KMS-11 (cell line): Measurements from ENCODE around the gene ANO9.
A peak's percentile ranks its signal among the peaks of the same experiment; 100 is the strongest.

Source experiments
- H2AFZ ChIP-seq: fragments of 200-600 bp; sonication (generic); 2 replicates; pipeline ENCODE4 v1.6.1; 2016; ENCODE audit warnings: antibody characterized with exemption, mixed run types, low read depth
- H3K27ac ChIP-seq: fragments of 200-600 bp; sonication (generic); 2 replicates; pipeline ENCODE4 v1.6.1; 2016; ENCODE audit warnings: mild to moderate bottlenecking, mixed run types
- H3K27me3 ChIP-seq: fragments of 200-600 bp; sonication (generic); 2 replicates; pipeline ENCODE4 v1.6.1; 2017; ENCODE audit warnings: mild to moderate bottlenecking, low read depth, mixed run types, moderate library complexity; ENCODE audit not compliant: insufficient read depth
- H3K36me3 ChIP-seq: fragments of 200-600 bp; sonication (generic); 2 replicates; pipeline ENCODE4 v1.6.1; 2017; ENCODE audit warnings: mild to moderate bottlenecking, mixed run types; ENCODE audit not compliant: insufficient read depth
- H3K4me1 ChIP-seq: fragments of 200-600 bp; sonication (generic); 2 replicates; pipeline ENCODE4 v1.6.1; 2016; ENCODE audit warnings: mild to moderate bottlenecking, low read depth, mixed run types; ENCODE audit not compliant: poor library complexity, severe bottlenecking
- H3K4me2 ChIP-seq: fragments of 200-600 bp; sonication (generic); 2 replicates; pipeline ENCODE4 v1.7.0; 2016; ENCODE audit warnings: mild to moderate bottlenecking, mixed run types
- H3K4me3 ChIP-seq: fragments of 200-600 bp; sonication (generic); IDR thresholded peaks from 2 replicates; pipeline ENCODE4 v1.6.1; 2017; ENCODE audit warnings: low read depth, low read length, mixed read lengths; ENCODE audit not compliant: insufficient read depth
- H3K79me2 ChIP-seq: fragments of 200-600 bp; sonication (generic); 2 replicates; pipeline ENCODE4 v1.6.1; 2016; ENCODE audit warnings: low read depth, mixed run types; ENCODE audit not compliant: insufficient read depth
- H3K9ac ChIP-seq: fragments of 200-600 bp; sonication (generic); 2 replicates; pipeline ENCODE4 v1.6.1; 2016; ENCODE audit warnings: mild to moderate bottlenecking, mixed run types
- H4K20me1 ChIP-seq: fragments of 200-600 bp; sonication (generic); 2 replicates; pipeline ENCODE4 v1.6.1; 2016; ENCODE audit warnings: mild to moderate bottlenecking, mixed run types; ENCODE audit not compliant: insufficient read depth
- TF ChIP-seq, protein P1 (sequence below): fragments of 200-600 bp; sonication (generic); conservative IDR thresholded peaks from 2 replicates; pipeline ENCODE4 v1.6.1; 2017; ENCODE audit warnings: low read depth, mild to moderate bottlenecking, antibody characterized with exemption, low read length, moderate library complexity, mixed read lengths

The ANO9 gene

DNA sequence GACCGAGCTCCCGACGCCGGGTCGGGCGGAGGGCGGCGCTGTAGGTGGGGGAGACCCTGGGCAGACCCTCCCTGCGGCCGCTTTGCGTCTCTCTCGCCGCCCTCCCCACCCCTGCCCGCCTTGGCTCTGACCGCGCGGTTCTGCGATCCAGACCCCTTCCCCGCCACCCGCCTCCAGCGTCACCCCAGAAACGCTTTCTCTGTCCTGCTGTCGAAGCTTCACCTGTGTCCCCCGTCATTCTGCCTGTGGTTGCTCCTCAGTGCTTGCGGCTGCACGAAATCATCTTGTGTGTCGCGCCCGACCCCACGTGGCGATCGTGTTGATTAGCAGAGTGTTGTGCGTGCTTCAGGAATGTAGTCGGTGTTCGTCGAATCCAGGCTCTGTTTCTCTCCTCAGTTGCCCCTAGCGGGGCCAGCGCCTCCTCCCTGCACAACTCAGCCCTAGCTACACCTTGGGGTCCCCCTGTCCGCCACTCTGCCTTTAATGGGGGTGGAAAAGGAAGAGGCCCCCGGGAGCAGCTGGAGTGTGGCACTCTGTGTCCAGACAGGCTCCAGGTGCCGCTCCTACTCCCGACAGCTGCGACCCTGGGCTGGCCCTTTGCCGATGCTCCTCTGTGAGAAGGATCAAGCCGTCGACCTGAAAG is 9.1 kb upstream of the ANO9 start:
- Histone ChIP-seq H3K4me2 (peak overlapping the region; percentile 81), H3K27ac (peak overlapping the region; percentile 43), H3K4me3 (no peak overlapping the region), H3K36me3 (no peaks in the 10 kb centered on the region), H3K4me1 (peaks cover 31% of the 10 kb centered on the region), H2AFZ (peak overlapping the region; percentile 76; the same call in 1 of the 2 replicates), H3K27me3 (no peaks in the 10 kb centered on the region), H3K79me2 (no peaks in the 10 kb centered on the region), H3K9ac (peak overlapping the region; percentile 69), H4K20me1 (no peaks in the 10 kb centered on the region)
- TF ChIP-seq, protein P1, sequence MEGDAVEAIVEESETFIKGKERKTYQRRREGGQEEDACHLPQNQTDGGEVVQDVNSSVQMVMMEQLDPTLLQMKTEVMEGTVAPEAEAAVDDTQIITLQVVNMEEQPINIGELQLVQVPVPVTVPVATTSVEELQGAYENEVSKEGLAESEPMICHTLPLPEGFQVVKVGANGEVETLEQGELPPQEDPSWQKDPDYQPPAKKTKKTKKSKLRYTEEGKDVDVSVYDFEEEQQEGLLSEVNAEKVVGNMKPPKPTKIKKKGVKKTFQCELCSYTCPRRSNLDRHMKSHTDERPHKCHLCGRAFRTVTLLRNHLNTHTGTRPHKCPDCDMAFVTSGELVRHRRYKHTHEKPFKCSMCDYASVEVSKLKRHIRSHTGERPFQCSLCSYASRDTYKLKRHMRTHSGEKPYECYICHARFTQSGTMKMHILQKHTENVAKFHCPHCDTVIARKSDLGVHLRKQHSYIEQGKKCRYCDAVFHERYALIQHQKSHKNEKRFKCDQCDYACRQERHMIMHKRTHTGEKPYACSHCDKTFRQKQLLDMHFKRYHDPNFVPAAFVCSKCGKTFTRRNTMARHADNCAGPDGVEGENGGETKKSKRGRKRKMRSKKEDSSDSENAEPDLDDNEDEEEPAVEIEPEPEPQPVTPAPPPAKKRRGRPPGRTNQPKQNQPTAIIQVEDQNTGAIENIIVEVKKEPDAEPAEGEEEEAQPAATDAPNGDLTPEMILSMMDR = no peak

DNA sequence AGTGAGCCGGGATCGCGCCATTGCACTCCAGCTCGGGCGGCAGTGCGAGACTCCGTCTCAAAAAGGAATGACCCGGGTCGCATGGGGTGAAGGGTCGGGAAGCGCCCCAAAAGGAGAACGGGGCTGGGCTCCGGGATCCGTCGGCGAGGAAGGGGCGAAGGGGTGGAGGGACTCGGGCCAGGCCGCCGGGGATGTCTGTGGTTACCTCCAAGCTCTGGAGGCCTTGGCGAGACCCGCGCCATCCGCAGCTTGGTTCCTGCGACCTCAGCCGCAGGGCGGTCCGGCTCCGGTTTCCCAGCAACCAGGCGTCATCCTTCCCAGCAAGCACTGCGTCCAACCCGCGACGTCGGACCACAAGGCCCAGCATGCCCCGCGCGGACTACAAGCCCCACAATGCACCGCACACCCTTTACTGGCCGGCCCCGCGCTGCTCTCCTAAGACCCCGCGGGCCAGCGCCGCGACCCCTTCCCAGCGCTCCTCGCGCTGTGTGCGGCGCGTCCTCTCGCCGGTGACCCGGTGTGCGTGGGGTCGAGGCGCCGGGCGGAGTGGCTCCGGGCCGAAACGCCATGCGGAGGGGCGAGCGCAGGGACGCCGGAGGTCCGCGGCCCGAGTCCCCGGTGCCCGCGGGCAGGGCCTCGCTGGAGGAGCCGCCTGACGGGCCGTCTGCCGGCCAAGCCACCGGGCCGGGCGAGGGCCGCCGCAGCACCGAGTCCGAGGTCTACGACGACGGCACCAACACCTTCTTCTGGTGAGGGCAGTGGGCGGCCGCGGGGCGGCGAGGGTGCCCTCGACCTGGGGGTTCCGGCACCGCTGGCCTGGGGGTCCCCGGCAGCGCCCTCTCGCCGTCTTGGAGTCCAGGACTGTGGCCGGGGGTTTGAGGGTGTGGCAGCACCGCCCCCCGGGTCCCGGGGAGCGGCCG is 8.3 kb upstream of the ANO9 start, which contains the start of gene PTDSS2:
PTDSS2 (plus strand) TSS at position 391 of the 920 bp plus-strand sequence; CDS start at position 568, 177 bp downstream.
- H3K27ac ChIP-seq = peak within 1 kb of the TSS; percentile 43
- peak within 1 kb of the TSS; percentile 81 for H3K4me2 ChIP-seq

DNA sequence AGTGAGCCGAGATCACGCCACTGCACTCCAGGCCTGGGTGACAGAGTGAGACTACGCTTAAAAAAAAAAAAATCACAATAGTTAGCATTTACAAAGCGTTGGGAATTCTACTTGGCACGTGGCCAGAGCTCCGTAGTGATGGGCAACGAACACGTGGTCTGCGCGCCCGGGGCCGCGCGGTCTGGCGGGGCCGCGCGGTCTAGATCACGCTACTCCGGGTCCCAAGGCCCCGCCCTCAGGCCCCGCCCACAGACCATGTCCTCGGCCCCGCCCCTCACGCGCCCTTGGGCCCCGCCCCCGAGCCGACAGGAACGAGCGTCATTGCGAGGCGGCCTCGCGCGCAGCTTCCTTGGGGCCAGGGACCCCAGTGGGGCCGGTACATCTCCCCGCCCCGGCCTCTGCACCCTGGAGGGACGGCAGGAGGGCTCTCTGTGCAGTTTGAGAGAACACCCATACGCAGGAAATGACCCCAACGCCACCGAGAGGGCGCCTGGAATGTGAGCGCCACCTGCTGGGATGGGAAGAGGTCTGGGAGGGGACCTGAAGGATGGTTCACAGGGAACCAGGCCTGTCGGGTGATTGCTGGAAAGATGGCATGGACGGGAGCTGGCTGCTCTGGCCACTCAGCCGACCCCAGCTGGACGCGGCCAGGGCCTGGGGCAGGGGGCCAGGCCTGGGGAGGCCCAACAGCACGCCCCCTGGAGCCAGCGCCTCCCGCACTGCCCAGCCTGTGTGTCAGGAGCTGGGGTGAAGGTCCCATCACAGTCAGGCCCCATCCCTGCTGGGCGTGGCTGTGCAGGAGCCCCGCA is 6.3 kb upstream of the ANO9 start:
- no peaks in the 10 kb centered on the region for H4K20me1 ChIP-seq
- no peaks in the 10 kb centered on the region for H3K36me3 ChIP-seq
- H3K4me2 ChIP-seq = peak overlapping the region; percentile 88
- H3K27me3 ChIP-seq = no peaks in the 10 kb centered on the region; the same call in 1 of the 2 replicates
- peak overlapping the region; percentile 81 for H2AFZ ChIP-seq
- H3K9ac ChIP-seq = peak overlapping the region; percentile 49; the same call in 1 of the 2 replicates
- peaks cover 31% of the 10 kb centered on the region for H3K4me1 ChIP-seq
- TF ChIP-seq, protein P1 = peak; percentile 76
- H3K4me3 ChIP-seq = no peak overlapping the region
- H3K27ac ChIP-seq = peak overlapping the region; percentile 60
- H3K79me2 ChIP-seq = no peaks in the 10 kb centered on the region

More for the DNA sequence above, 8.3 kb upstream of the ANO9 start, which contains the start of gene PTDSS2:
- Histone ChIP-seq H3K36me3 (no peaks in the 10 kb centered on the region), H3K4me3 (no peak within 1 kb of the TSS), H4K20me1 (no peaks in the 10 kb centered on the region), H3K27me3 (no peaks in the 10 kb centered on the region), H3K79me2 (no peaks in the 10 kb centered on the region), H3K4me1 (peaks cover 31% of the 10 kb centered on the region), H2AFZ (peak within 1 kb of the TSS; percentile 76), H3K9ac (peak within 1 kb of the TSS; percentile 69)
- TF ChIP-seq, protein P1 = no peak

DNA sequence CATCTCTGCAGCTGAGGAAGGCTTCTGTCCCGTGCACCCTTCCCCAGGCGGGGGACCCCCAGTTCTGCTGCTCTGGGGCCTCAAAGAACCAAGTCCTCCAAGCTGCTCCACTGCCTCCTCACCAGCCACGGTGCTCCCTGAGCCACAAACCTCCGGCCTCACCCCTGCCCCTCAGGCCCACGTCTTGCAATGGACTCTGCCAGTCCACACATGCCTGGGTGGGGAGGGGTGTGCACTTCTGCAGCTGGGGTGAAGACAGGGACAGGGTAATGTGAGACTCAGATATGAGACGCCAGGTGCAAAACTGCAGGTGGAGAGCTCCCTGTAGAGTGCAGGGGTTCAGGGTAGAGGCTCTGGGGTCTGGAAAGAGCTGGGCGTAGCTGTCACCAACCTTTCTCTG is 5.1 kb upstream of the ANO9 start:
- H3K4me1 ChIP-seq = peaks cover 31% of the 10 kb centered on the region
- TF ChIP-seq, protein P1 = no peak
- H3K27me3 ChIP-seq = no peaks in the 10 kb centered on the region; the same call in 1 of the 2 replicates
- no peak overlapping the region for H3K27ac ChIP-seq
- H2AFZ ChIP-seq = no peak overlapping the region
- H3K4me3 ChIP-seq = no peak overlapping the region
- no peak overlapping the region for H3K4me2 ChIP-seq
- no peak overlapping the region for H3K9ac ChIP-seq
- H4K20me1 ChIP-seq = no peaks in the 10 kb centered on the region
- H3K36me3 ChIP-seq = no peaks in the 10 kb centered on the region
- H3K79me2 ChIP-seq = no peaks in the 10 kb centered on the region
